ENCODE measurements around the gene ACAD8. TPM values are rescaled to one million over a fixed set of nuclear protein-coding genes. Genes with fewer than 3 reads are reported as not detected.

The ACAD8 gene
- total RNA-seq, result 13.9 TPM

- ATAC-seq, result peak; percentile 100
Observed at GRCh38 chr11:134253188-134253993, at the start of gene ACAD8, which contains the start of gene THYN1. Gene ACAD8, plus strand, starts transcription at chr11:134253568. Its CDS starts 33 bp downstream, at chr11:134253601. Gene THYN1, minus strand, starts transcription at chr11:134253352. Its CDS starts 470 bp downstream, at chr11:134252882.

DNA sequence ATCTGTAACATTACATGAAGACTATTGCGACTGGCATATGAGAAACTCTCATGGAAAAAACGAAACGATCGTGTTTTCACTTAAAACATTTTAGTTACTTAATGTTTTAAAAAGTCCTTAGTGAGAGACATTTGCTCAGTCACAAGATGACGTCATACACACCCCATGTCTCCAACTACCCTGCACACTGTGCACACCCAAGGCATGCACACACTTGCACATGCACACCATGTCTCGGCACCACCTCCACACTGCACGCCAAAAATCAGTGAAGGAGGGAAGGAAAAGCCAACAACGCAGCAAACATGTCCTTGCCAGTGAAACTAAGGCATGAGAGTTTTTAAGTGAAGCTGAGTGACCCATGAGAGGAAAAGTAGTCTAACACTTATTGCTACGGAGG lies 47.6 kb upstream of the ACAD8 start:
- ATAC-seq, result peak; percentile 79

DNA sequence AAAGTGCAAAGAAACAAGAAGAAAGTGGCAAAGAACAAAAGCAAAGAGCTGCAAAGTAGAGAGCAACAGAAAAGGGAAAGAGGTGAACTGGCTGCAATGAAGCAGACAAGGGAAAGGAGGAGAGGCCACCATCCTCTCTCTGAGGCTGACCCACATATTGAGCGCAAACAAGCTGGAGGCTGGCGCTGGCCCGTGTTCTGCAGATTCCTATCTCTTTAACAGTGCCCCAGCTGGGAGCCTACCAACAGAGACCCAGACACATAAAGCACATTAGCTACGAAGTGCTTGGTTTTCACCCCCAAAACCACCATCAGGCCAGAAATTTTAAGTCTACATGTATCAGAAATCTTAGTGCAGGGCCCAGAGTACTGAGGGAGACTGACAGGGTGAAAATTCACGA lies 47.2 kb upstream of the ACAD8 start:
- no peak for ATAC-seq

GRCh38 chr11:134207538-134208239 lies 45.7 kb upstream of the ACAD8 start:
- ATAC-seq, result no peak

DNA sequence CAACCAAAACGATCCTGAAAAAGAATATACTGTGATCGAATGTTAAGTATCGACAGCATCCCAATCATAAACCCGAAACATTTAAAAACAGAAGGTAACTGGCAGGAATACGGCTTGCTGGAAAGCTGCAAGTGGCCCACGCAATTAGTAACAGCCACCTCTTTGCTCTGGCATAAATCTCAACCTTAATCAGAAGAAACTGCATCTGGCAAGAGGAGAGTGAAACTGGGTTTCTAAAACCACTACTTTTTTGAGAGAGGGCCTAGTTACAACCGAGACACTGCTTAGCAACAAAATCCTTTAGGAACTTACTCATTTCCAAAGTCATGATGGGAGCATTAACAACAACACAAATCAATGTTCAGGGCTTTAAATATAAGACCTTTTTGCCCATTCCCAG lies 37.5 kb upstream of the ACAD8 start:
- ATAC-seq, result no peak

GRCh38 chr11:134216816-134217215 lies 36.6 kb upstream of the ACAD8 start:
- ATAC-seq, result no peak

GRCh38 chr11:134223121-134223520 lies 30.2 kb upstream of the ACAD8 start:
- no peak for ATAC-seq

GRCh38 chr11:134223836-134224709 lies 29.3 kb upstream of the ACAD8 start, which contains the start of the genes NCAPD3 and VPS26B:
Gene NCAPD3, minus strand, starts transcription at chr11:134223967. Its CDS starts 41 bp downstream, at chr11:134223926.
Gene VPS26B, plus strand, starts transcription at chr11:134224671. Its CDS starts 452 bp downstream, at chr11:134225123.
- ATAC-seq, result peak; percentile 96

DNA sequence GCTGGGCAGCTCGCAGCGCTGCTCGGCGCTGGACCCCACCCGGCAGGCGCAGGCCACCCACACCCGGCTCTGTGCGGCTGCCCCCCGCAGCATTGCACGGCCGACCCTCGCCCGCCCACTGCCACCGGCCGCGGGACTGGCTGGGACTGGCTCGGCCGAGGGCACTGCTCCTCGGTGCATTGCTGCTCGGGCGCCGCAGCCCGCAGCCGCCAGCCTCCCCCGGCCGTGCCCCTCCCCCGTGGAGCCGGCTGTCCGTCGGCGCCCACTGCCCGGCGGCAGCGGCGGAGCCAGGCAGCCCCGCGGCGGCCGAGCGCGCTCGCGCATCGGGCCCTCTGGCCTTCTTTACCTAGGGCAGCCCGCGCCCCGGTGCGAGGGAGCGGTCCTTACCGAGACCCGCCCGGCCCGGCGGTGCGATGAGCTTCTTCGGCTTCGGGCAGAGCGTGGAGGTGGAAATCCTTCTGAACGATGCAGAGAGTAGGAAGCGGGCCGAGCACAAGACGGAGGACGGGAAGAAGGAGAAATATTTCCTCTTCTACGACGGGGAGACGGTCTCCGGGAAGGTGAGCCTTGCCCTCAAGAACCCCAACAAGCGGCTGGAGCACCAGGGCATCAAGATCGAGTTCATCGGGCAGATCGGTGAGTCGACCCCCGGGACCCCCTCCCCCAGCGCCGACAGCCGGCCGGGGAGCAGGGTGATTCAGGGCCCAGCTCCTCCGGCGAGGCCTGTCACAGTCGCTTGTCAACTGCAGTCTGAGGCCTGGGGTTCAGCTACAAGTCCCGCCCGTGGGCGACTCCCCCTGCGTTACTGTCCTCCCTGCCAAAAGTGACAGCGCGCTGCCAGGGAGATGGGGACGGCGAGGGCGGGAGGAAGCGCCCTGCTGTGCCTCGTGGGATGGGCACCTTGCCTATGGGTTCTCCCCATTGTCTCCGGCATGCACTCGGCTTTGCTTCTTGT lies 28.4 kb upstream of the ACAD8 start:
- ATAC-seq, result peak; percentile 20

DNA sequence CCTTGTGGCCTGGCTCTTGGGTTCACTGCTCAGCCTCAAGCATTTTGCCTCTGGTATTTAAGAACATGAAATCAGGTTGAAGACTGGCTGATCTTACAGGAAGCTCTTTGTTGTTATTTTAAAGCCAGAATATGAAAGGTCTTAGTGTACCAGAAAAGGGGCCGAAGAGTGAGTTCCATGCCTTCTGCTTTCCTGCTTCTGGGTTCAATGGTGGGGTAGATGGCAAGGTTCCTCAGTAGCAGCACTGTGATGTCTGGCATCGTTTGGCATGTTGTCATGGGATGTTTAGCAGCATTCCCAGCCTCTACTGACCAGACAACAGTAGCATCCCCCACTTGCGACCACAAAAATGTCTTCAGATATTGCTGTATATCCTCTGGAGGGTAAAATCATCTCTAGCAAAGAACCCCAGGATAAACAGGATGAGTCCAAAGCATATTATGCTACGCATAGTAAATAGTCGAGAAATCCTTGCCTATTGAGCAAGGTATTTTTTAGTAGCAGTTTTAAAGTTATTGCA lies 26.5 kb upstream of the ACAD8 start:
- ATAC-seq, result no peak

DNA sequence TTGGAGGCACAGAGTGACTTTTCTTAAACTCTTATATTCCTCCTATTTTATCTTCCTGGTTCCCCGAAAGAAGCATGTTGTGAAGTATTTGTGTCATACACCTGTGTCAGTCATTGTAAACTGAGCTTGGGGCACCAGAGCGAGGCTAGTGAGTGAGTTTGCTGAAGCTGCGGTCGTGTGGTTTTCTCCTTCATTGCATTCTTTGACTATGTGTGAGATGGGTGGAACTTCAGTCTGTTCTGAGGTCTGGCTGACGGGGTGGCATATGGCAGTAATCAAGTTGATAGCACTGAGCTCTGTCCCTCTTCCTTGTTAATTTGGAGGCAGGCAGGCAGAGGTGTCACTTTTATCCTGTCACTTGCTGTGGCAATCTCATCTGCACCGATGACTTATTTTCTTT lies 24.7 kb upstream of the ACAD8 start:
- no peak for ATAC-seq

DNA sequence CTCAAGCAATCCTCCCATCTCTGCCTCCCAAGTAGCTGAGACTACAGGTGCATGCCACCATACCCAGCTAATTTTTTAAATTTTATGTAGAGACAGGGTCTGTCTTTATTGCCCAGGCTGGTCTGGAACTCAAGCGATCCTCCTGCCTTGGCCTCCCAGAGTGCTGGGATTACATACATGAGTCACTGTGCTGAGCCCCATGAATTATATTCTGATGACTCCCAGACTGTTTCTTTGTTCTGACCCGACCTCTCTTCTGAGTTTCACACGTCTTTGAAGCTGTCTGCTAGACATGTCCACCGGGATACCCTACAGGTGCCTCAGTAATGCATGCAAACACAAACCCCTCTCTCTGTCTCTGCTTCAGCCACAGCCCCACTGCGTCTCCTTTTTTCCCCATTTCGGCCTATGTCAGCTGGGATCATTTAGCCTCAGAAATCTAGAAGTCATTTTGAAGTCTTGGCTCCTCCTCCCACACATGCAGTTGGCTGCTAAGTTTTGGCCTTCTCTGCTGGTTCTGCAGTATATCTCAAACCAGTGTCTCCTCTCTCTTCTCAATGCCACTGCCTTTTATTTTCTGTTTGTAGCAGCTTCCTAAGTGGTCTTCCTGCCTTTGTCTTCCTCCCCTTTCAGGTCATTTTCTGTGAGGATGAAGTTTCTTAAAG lies 24.1 kb upstream of the ACAD8 start:
- no peak for ATAC-seq

DNA sequence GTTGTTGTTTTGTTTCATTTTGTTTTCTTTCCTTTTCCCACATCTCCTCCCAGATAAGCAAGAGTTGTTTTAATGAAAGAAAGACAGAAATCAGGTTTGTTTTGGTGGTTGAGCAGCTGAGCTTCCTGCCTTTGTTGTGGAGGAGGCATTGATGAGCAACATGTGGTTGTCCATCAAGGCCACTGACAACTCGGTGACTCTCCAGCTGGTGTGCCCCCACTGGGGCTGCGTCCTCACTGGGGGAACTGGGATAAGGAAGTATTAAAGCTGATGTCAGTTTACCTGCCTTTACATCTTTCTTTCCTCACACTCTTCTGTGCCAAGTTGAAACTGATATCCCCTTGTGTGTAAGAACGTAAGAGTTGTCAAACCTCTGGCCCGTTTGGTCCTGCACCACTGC lies 23.0 kb upstream of the ACAD8 start:
- ATAC-seq, result no peak

- ATAC-seq, result no peak
Observed at GRCh38 chr11:134231958-134232659, 21.3 kb upstream of the ACAD8 start.

GRCh38 chr11:134233729-134234179 lies 19.6 kb upstream of the ACAD8 start:
- ATAC-seq, result no peak

DNA sequence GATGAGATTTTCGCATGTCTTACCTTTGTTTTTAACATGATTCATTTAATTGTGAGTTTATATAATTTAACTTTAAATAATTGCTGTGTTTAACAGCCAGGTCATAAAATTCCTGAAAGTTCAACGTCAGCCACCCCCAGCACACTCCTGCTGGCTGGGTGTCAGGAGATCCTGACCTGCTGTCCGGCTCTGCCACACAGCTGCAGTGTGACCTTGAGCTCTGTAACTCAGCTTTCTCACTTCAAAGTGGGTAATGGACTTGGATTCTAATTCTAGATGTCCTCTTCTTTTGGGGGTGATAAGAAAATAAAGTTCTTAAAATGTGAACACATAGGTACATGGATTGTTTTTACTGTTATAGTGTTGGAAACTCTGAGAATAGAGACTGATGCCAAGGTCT lies 18.0 kb upstream of the ACAD8 start:
- ATAC-seq, result no peak

- ATAC-seq, result no peak
Observed at GRCh38 chr11:134236834-134237556, 16.4 kb upstream of the ACAD8 start.

GRCh38 chr11:134237557-134237922 lies 15.8 kb upstream of the ACAD8 start:
- ATAC-seq, result no peak

DNA sequence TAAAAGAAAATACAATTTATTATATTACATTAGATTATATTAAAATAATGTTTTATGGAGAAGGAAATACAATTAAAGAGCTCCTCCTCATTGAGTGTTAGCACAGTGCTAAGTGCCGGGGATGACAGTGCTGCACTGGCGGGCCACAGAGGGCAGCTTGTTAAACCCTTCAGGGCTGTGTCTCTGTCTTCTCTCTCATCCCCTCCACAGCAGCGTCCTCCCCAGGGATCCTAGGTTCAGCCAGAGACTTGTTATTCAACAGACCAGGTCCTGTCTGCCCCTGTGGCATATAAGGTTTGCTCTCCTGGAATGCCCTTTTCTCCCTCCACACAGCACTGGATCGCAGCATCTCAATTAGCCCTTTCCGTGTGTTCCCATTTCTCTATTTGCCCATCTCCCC lies 14.4 kb upstream of the ACAD8 start:
- ATAC-seq, result no peak
